OCI-LY7 (cell line): ENCODE measurements around the gene C20orf204. TPM values are rescaled to one million over a fixed set of nuclear protein-coding genes. Genes with fewer than 3 reads are reported as not detected.

Source experiments
- BruUV-seq: library from RNA; stranded (reverse); fragments of 400-500 nt; replicated peaks from 2 replicates; lab custom pipeline; 2021; lab: Mats Ljungman, UMichigan
- CTCF ChIA-PET: fragments of 300-600 bp; sonication (Branson Sonifier 250); formaldehyde crosslinking; loops from one replicate; lab custom pipeline; 2022; ENCODE audit warnings: antibody characterized with exemption; ENCODE audit not compliant: unreplicated experiment; lab: Charles Lee
- POLR2A ChIA-PET: fragments of 300-600 bp; sonication (Branson Sonifier 250); formaldehyde crosslinking; loops from one replicate; lab custom pipeline; 2022; ENCODE audit warnings: antibody characterized with exemption; lab: Charles Lee
- DNase-seq: peaks from one replicate; pipeline ENCODE4 v3.0.0-alpha.2; 2015; ENCODE audit warnings: low spot score
- H2AFZ ChIP-seq: fragments of 200-600 bp; sonication (generic), shearing (Covaris generic); 2 replicates; pipeline ENCODE4 v1.6.1; 2014; ENCODE audit warnings: mild to moderate bottlenecking, antibody characterized with exemption, low read length, moderate library complexity
- H3K27ac ChIP-seq: fragments of 200-600 bp; sonication (generic); 2 replicates; pipeline ENCODE4 v1.5.1; 2014; ENCODE audit warnings: mixed run types, low read depth, mild to moderate bottlenecking, moderate library complexity, low read length, inconsistent platforms; ENCODE audit not compliant: poor library complexity, severe bottlenecking
- H3K36me3 ChIP-seq: fragments of 200-600 bp; sonication (generic); 2 replicates; pipeline ENCODE4 v1.6.1; 2014; ENCODE audit warnings: mild to moderate bottlenecking, antibody characterized with exemption, low read length, moderate library complexity, mixed read lengths; ENCODE audit not compliant: insufficient read depth
- H3K4me1 ChIP-seq: fragments of 200-600 bp; sonication (generic); 2 replicates; pipeline ENCODE4 v1.5.1; 2014; ENCODE audit warnings: mild to moderate bottlenecking, low read length; ENCODE audit not compliant: insufficient read depth, poor library complexity, severe bottlenecking
- H3K4me2 ChIP-seq: fragments of 200-600 bp; sonication (generic); 2 replicates; pipeline ENCODE4 v1.6.1; 2014; ENCODE audit warnings: mild to moderate bottlenecking, low read length
- H3K4me3 ChIP-seq: fragments of 200-600 bp; sonication (generic); 2 replicates; pipeline ENCODE4 v1.5.1; 2014; ENCODE audit warnings: mild to moderate bottlenecking, low read depth, low read length; ENCODE audit not compliant: poor library complexity, severe bottlenecking
- H3K79me2 ChIP-seq: fragments of 200-600 bp; sonication (generic); 2 replicates; pipeline ENCODE4 v1.6.1; 2016; ENCODE audit warnings: low read depth, mild to moderate bottlenecking, low read length, moderate library complexity, mixed read lengths; ENCODE audit not compliant: insufficient read depth
- H3K9me2 ChIP-seq: fragments of 200-600 bp; sonication (generic); 2 replicates; pipeline ENCODE4 v1.6.1; 2016; ENCODE audit warnings: mild to moderate bottlenecking, low read length, mixed read lengths; ENCODE audit not compliant: insufficient read depth
- H3K9me3 ChIP-seq: fragments of 200-600 bp; sonication (generic); 2 replicates; pipeline ENCODE4 v1.6.1; 2014; ENCODE audit warnings: mild to moderate bottlenecking, mixed run types, low read length, mixed read lengths
- H4K20me1 ChIP-seq: fragments of 200-600 bp; sonication (generic); 2 replicates; pipeline ENCODE4 v1.6.1; 2014; ENCODE audit warnings: mild to moderate bottlenecking, antibody characterized with exemption, low read length, moderate library complexity, mixed read lengths; ENCODE audit not compliant: insufficient read depth
- CTCF ChIP-seq: fragments of 200-600 bp; sonication (generic); conservative IDR thresholded peaks from 2 replicates; pipeline ENCODE4 v1.5.1; 2014; ENCODE audit warnings: mild to moderate bottlenecking, antibody characterized with exemption, low read length, moderate library complexity, mixed read lengths
- EZH2phosphoT487 ChIP-seq: fragments of 200-600 bp; sonication (generic); IDR thresholded peaks from 2 replicates; pipeline ENCODE4 v1.6.1; 2018; ENCODE audit warnings: low read depth, borderline replicate concordance, mild to moderate bottlenecking, mixed run types, antibody characterized with exemption, low read length, moderate library complexity, mixed read lengths
- intact Hi-C: fragments of 100-400 bp; cut with micrococcal nuclease; formaldehyde crosslinking; loops from one replicate; pipeline ENCODE4 v1.10.0; 2022; ENCODE audit not compliant: unreplicated experiment
- total RNA-seq, 2 experiments: library from RNA; depleted of rRNA in 1 of 2; stranded (reverse); fragments of >200 nt in 1 of 2; shearing (Covaris generic) in 1 of 2; gene quantifications; 2 replicates each; pipeline ENCODE4 v1.2.3, GENCODE V29; 2014 to 2022

Gene C20orf204
- total RNA-seq, 2 experiments from 2014 or later: 3.5 to 6.7 TPM

- Histone ChIP-seq H3K36me3 (peaks cover 49% of the 10 kb centered on the region), H3K27ac (no peak overlapping the region), H3K4me1 (peaks cover 27% of the 10 kb centered on the region), H3K4me3 (no peak overlapping the region), H2AFZ (no peak overlapping the region), H4K20me1 (no peaks in the 10 kb centered on the region), H3K79me2 (no peaks in the 10 kb centered on the region), H3K9me3 (no peaks in the 10 kb centered on the region), H3K9me2 (no peaks in the 10 kb centered on the region), H3K4me2 (no peak overlapping the region)
- TF ChIP-seq CTCF (no peak), EZH2phosphoT487 (no peak)
- BruUV-seq: no TSS peak
- POLR2A ChIA-PET: no interaction called here
- DNase-seq: no peak
- intact Hi-C loops: no loop called here
- CTCF ChIA-PET: no interaction called here
Measured at GRCh38 chr20:64033981-64034493, 1.9 kb upstream of the C20orf204 start.

GRCh38 chr20:64035066-64035932 is 683 bp upstream of the C20orf204 start:
- Histone ChIP-seq H3K9me2 (no peaks in the 10 kb centered on the region), H2AFZ (no peak overlapping the region), H3K4me2 (no peak overlapping the region), H3K4me1 (peaks cover 31% of the 10 kb centered on the region), H3K36me3 (peaks cover 36% of the 10 kb centered on the region), H3K27ac (no peak overlapping the region), H3K9me3 (no peaks in the 10 kb centered on the region), H3K4me3 (no peak overlapping the region), H3K79me2 (no peaks in the 10 kb centered on the region), H4K20me1 (no peaks in the 10 kb centered on the region)
- ChIA-PET CTCF (no interaction called here), POLR2A (no interaction called here)
- no TSS peak for BruUV-seq
- intact Hi-C loops: no loop called here
- DNase-seq: no peak
- TF ChIP-seq CTCF (no peak), EZH2phosphoT487 (no peak)
